Measurements from ENCODE around the gene CLDN9.

CLDN9 gene

GRCh38 chr16:3058139-3059030 is 45.7 kb downstream of the CLDN9 start:
- DNase-seq = no peak

- peak; percentile 92 for DNase-seq
These were observed 46.5 kb downstream of the CLDN9 start for GRCh38 chr16:3059041-3059722.

DNA sequence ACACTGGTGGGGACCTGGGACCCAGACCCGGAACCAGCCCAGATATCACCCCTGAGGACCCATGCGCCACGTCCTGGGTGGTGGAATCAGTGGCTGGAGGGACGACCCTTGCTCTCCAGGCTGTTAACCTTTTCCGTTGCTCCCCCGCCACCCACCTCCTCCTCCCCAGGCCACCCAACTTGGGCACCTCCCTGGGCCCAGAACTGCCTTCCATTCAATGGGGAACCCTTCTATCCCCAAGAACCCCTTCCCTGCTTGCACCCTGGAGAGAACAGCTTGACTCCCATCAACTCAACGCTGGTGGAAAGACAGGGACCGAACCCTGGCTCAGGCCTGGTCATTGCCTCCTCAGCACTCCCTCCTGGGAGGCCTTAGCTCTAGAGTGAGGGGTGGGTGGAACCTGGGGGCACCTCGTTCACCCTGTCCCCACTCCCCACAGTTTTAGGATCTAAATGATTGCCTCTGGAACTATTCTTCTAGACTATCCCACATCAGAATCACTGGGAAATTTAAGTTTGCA is 47.1 kb downstream of the CLDN9 start:
- no peak for DNase-seq

GRCh38 chr16:3060339-3061127 is 47.8 kb downstream of the CLDN9 start:
- no peak for DNase-seq

DNA sequence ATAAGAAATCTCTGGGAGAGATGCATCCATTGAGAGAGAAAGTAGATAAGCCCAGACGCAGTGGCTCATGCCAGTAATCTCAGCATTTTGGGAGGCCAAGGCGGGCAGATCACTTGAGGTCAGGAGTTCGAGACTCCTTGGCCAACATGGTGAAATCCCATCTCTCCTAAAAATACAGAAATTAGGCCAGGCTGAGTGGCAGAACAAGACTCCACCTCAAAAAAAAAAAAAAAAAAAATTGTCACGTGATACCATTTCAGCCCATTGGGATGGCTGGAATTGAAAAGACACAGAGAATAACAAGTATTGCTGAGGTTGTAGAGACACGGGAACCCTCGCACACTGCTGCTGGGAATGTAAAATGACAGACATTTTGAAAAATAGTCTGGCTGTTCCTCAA is 49.8 kb downstream of the CLDN9 start:
- DNase-seq = no peak

- no peak for DNase-seq
These were observed 51.1 kb downstream of the CLDN9 start for GRCh38 chr16:3063625-3064386.

Data from right forelimb (tissue), 1 donor.